GM19324 (cell line): ENCODE results near the gene IRAK1.

Source experiments
- ATAC-seq: cut with Tn5 transposase; IDR thresholded peaks from one replicate; pipeline ENCODE4 v1.9.1; 2021; ENCODE audit warnings: mild to moderate bottlenecking, moderate library complexity; ENCODE audit not compliant: unreplicated experiment, low FRiP score

IRAK1 gene

DNA sequence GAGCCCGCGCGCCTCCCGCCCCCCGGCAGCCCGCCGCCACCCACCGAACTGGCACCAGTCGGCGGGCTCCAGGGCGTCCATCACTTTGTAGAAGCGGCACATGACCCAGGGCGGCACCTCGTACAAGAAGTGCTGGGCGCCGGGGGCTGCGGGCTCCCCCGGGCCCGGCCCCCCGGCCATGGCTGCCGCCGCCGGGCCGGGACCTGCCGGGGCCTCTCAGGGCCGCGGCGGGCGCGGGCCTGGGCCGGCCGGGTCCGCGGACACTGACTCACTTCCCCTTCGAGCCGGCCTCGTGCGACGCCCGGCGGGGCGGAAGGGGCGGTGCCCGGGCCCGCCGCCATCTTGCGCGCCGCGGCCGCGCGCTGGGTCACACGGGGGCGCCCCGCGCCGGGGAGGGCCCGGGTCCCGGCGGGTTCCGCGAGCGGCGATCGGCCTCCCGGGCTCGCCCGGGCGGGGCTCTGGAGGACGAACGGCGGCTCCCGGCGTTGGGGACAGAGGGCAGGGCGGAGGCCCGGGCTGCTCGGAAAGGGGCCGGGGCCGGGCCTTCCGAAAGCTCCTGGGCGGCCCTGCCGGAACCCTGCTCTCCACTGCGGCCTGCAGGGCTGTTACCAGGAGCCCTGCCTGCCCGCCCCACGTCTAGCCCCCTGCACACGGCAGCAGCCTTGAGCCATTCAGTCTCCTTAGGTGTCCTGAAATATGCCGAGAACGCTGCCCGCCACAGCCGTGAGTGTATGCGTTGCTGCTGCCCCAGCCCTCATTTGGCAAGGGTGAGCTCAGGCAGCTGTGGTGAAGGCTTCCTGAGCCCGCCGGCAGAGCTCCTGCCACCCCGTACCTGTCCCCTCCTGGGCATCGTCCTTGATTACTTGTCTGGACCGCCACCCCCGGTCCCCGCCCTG is at the start of gene IRAK1:
Gene IRAK1, minus strand, starts transcription at position 270 of the 896 bp plus-strand sequence. Its CDS starts 90 bp downstream, at position 180.
- ATAC-seq, result peak; percentile 63

DNA sequence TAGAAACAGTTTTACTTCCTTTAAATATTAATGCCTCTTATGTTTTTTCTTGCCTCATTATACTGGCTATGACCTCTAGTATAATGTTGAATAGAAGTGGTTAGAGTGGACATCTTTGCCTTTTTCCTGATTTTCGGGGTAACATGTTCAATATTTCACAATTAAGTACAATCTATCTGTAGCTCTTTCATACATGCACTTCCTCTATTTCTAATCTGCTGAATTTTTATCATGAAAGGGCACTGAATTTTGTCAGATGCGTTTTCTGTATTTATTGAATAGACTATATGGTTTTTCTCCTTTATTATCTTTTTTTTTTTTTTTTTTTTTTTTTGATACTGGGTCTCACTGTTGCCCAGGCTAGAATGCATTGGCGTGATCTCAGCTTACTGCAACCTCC is 48.9 kb upstream of the IRAK1 start:
- no peak for ATAC-seq

GRCh38 chrX:154064637-154065435 is 45.1 kb upstream of the IRAK1 start:
- ATAC-seq, result no peak

GRCh38 chrX:154063234-154063633 is 43.5 kb upstream of the IRAK1 start:
- ATAC-seq, result no peak

DNA sequence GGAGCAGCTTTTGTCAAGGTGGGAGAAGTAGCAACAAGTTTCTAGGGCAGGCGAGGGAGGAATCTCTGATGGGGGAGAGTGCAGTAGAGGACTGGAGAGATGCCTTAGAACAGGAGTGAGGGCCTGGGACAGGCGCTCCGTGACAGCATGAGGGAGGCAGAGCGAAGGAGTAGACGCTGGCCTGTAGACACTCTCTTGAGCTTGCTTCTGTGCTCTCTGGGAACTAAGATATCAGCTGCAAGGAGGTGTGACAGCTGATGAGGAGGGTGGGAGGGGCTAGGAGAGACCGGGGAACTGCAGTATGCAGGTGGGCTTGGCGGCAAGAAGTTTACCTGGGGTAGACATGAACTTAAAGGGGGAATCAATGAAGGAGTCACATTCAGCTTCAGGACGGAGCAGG is 42.1 kb upstream of the IRAK1 start:
- ATAC-seq, result no peak

DNA sequence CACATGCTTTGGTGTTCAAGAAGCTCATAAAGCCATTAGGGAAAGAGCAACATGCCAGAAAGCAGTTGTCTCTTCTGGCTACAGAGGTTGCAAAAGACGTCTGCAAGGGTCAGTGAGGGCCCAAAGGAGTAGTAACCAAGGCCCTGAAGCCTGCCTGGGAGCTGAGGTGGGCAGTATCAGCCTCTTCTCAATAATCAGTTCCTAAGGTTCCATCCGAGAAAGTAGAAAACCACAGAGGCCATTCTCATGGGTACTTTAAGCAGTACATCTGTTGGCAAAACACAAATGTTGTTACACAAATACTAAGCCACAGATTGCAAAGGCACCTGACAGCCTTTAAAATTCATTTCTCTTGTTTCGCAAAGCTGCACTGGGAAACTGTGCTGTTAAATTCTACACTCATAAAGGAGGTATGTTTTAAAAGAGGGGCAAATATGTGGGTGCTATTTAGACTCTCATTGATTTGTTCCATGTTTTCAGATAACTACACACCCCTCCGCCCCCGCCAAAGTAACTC is 40.1 kb upstream of the IRAK1 start:
- ATAC-seq, result no peak

DNA sequence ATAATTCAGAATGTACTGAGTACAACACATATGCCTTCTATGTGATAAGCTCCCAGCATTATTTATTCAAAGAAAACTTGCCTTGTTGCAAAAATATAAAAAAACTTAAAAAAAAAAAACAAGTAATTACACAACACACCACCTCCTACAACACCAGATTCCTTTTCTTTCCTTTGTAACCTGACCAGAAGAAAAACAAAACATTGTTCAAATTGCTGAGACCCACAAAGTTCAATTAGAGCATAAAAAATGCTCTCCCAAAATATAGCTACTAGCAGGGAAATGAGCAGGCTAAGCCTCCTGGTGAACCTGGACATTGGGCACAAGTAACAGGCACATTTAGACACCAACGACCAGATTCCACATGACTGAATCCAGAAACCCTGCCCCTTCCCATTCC is 39.5 kb upstream of the IRAK1 start:
- ATAC-seq, result no peak

GRCh38 chrX:154058214-154058997 is 38.7 kb upstream of the IRAK1 start:
- ATAC-seq, result no peak

DNA sequence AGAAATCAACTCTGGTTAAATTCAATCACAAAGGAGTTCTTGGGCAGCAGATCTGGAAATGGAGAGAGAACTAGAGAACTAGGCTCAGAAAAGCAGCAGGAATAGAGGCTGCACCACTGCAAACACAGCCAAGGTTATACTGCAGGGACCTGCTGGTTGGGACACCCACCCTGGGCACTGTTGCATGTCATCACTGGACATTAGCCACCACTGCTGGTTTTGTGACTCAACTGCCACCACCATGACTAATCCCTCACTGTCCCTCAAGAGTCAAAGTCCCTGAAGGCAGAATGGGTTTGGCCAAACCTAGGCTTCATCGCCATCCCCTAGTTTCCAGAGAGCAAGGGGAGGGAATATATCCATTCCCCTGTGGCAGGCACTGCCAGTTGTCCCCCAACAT is 38.1 kb upstream of the IRAK1 start:
- no peak for ATAC-seq

- no peak for ATAC-seq
Observed at GRCh38 chrX:154056770-154057241, 37.1 kb upstream of the IRAK1 start.

DNA sequence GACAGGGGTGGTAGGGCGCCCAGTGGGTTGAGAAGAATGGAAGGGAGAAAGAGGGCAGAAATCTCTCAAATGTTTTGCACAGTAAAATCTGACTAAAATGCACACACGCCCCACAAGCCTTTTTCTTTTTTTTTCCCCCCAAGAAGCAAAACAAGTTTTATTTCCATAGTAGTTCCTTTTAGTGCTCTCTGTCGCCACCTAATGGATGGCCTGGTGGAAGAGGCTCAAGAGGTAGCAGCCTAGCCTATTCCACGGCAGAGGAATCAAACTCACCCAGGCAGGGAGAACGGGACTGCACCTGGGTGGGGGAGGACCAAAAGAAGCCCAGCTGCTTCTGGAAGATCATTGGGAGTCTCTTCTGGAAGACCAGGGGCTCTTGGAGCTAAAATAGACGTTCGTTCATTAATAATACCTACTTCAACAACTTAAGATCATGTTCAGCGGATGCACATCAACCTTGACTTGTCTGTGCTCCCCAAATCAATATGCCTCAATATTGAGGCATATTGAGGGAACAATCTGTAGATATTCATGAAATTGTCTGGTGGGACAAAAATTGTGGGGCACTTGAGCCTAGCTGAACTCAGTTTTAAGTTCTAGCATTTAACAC is 31.6 kb upstream of the IRAK1 start:
- no peak for ATAC-seq

DNA sequence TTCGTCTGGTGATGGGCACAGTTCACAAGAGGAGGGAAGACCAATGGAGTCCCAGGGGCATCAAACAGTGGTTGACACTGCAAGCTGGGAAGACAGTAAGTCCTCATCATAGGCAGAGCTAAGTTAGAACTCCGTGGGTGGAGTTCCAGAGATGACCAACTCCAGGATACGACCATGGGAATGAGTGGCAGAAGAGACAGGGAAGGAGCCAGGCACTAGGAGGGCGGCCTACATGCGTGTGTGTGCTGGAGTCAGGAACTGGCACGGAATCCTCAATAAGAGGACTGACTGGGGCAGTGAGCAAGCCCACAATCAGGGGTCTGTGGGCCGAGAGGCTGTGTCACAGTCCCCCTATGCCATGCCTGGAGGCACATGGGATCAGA is 30.4 kb upstream of the IRAK1 start:
- no peak for ATAC-seq

- ATAC-seq, result no peak
Observed at GRCh38 chrX:154049209-154050112, 29.8 kb upstream of the IRAK1 start.

DNA sequence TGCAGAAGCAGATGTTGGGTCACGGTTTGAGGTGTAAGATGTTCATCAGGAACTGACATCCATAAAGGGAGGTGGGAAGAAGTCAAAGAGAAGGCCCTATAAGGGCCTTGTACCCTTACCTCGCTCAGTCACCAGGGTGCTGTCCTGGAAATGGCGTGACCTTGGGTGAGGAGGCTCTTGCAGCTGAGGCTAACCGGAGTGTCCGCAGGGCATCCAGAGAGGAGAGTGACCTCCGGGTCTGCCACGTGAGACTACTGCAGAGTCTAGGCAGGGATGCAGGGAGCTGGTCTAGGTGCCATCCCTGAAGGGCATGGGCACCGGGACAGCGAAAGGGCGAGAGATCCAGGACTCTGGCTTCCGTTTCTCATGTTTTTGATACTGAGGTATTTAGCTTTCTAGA is 28.7 kb upstream of the IRAK1 start:
- ATAC-seq, result no peak

GRCh38 chrX:154046940-154047610 is 27.4 kb upstream of the IRAK1 start:
- no peak for ATAC-seq

GRCh38 chrX:154046031-154046781 is 26.5 kb upstream of the IRAK1 start:
- ATAC-seq, result no peak

GRCh38 chrX:154044091-154044490 is 24.4 kb upstream of the IRAK1 start:
- ATAC-seq, result no peak
